Activated CD4-positive, CD25-positive, alpha-beta regulatory T cell (primary cell): ENCODE results near the gene ARHGEF7.

Experiments
- DNase-seq, 4 experiments: peaks; one replicate each; lab custom pipeline; 2025; lab: John Stamatoyannopoulos, UW

The ARHGEF7 gene

DNA sequence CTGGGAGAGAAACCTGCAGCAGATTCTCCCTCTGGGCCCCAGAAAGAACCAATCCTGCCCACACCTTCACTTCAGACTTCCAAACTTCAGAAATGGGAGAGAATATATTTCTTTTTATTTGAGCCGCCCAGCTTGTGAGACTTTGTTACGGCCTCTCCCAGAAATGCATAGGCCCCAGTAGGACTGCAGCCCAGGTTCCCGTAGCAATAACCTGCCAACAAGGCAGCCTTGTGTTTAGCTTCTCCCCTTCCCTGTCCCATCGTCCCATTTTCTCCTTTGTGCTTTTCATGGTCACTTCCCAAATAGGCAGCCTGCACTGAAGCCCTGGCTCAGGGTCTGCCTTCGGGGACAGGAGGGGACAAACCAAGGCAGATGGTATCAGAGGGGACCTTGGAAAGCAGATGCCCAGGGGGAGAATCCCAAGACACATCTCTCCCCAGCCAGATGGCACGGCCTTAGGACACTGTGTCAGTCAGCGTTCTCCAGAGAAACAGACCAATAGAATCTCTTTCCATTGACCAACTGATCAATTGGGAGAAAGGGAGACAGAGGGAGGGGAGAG is 3.7 kb upstream of the ARHGEF7 start:
- no peak for DNase-seq

DNA sequence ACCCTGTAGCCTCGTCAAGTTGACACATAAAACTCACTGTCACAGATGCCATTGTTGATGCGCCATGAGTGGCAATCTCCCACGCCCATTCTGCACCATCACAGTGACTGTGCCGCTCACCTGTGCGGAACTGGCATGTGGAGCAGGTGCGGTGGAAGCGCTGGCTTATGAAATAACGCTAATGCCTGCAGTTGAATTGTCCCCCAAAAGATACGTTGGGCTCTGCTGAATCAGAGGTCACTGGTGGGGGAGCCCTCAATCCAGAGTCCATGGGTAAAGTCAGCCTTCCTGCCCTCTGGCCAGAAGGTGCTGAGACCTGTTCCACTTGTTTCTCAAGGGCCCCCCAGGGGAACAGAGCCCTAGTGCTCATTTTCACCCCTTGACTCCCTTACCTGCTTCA is 2.9 kb upstream of the ARHGEF7 start:
- DNase-seq: no peak

GRCh38 chr13:111114362-111115060 is 599 bp upstream of the ARHGEF7 start:
- no peak for DNase-seq

DNA sequence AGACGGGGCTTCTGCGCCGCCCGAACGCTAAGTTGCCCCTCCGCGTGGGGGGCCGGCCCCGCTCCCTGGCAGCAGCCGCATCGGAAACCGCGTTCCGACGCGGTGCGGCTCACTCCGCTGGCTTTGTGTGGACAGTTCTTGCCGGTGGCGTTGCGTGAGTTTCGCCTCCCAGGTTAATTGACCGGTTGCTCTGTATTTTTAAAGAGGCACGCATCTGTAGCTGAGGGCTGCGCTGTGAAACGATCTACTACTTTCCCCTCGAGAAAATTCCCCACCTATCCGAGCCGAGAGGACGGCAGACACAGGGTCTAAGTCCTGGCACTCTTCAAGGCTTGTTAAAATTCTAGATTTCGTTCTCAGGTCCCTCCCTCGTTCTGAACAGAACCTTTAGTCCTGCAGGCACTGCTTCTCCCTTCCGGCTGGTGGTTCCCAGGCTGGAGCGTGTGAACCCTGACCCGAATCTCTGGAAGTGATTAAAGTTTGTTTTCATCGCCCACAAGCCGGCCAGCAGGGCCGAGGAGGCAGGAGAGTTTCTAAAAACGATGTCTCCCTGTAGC is 933 bp downstream of the ARHGEF7 start:
- no peak for DNase-seq

- no peak for DNase-seq
Measured at GRCh38 chr13:111116856-111117255, 1.7 kb downstream of the ARHGEF7 start.

DNA sequence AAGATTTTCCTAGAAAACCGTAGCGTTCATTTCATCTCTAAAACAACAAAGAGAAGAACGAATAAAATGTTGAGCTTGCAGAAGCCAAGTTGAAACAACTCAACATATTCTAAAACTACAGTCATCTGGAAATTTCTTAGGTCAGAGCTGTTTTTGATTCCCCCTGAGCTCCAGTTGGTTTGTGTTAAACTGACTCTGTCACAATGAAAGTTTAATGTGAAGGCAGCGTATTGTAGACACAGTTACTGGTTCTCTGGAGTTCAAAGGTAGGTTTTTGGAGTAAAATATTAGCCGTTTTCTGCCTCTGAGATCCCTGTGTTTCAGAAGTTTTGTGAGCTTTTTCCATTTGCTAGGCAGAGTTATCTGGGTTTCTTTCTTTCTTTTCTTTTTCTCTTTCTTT is 2.2 kb downstream of the ARHGEF7 start:
- DNase-seq: no peak

DNA sequence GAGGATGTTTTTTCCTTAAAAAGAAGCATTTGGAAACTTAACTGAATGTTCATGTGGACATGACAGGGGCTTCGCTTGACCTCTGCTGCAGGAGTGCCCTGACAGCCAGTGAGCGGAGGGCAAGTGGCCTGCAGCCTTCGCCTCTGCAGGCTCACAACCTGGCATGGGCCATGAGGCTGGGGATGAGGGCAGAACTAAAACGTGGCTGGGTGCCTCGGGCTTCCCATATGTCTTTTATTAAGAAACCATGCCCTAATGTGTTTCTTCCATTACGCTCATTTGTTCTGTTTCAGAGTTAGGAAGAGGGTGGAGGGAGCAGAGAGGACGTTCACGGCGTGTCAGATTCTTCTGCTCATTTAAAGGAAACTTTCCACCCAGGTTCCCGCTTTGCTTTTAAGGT is 2.9 kb downstream of the ARHGEF7 start:
- no peak for DNase-seq

DNA sequence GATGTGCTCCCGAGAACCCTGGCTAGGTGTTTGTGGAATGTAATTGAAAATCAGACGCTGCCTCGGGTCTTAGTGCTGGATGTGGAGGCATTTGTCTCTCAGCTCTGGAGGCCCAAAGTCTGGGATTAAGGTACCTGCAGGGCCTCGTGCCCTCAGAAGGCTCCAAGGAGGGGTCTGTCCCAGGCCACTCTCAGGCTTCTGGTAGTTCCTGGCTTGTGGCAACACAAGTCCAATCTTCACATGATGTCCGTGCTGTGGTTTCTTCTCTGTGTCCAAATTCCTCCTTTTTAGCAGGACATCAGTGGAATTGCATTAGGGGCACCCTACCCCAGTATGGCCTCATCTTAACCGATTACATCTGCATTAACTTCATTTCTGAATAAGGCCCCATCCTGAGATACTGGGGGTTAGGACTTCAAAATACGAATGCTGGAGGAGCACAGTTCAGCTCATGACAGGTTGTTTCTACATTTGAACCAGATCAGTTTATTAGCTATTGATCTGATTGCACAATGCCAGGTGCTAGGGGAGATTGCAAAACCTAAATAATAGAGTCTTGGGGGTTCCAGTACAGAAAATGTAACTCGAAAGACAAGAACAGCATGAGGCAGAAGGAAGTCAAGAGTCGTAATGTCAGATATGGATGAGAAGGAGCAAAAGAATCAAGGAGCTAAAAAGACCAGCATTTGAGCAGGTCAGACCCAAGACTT is 3.9 kb downstream of the ARHGEF7 start:
- DNase-seq: no peak

DNA sequence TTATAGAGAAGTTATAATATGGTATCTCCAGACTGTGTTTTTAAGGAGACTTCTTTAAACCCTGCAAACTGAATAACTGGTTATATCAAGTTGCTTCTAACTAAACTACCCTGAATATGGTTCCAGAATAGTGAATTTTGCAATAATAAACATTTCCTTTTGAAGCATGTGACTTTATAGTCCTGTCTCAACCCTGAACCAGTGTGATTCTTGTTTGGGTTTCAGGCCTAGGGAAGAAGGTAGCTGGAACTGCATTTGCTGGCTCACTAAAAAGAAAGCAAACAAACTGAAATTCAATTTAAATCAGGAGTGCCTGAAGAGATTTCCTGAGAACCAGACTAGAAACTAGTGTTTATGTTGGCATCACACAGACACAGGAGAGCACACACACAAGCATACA is 4.9 kb downstream of the ARHGEF7 start:
- no peak for DNase-seq

- DNase-seq: no peak
Measured at GRCh38 chr13:111120422-111120821, 5.3 kb downstream of the ARHGEF7 start.

GRCh38 chr13:111120913-111121312 is 5.8 kb downstream of the ARHGEF7 start:
- DNase-seq: no peak

DNA sequence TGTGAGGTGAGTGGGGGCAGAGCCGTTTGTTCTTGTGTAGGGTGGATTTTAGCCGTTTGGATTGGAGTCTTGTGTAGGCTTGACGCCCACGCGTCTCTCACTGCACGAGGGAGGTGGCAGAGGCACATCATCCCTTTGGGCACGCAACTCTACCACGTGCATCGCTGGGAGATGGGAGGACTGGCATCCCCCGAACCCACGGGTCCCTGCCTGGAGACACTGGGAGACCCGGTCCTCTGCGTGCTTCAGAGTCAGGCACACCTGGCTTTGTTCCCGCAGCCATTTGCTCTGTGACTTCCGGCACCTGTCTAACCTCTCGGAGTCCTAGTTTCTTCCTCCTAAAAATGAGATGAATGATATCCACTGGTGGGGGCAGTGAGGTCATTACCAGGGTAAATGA is 6.4 kb downstream of the ARHGEF7 start:
- DNase-seq: no peak

DNA sequence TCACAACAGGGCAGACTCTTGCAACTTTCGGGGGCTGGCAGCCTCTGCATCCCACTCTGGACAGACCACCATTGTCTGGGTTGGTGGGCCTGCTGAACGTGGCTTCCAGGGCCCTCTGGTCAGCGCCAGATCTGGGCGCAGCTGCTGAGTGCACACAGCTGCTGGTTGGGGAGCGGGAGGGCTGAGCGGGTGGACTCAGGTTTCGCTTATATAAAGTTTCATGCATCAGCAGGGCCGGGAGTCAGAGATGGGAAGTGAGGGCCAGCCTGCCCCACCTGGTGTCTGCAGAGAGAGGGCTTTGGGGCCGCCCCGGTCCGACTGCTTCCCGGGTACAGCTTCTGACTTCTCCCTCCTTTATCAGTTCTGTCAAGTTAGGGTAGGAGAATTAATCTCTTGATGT is 6.9 kb downstream of the ARHGEF7 start:
- DNase-seq: no peak

DNA sequence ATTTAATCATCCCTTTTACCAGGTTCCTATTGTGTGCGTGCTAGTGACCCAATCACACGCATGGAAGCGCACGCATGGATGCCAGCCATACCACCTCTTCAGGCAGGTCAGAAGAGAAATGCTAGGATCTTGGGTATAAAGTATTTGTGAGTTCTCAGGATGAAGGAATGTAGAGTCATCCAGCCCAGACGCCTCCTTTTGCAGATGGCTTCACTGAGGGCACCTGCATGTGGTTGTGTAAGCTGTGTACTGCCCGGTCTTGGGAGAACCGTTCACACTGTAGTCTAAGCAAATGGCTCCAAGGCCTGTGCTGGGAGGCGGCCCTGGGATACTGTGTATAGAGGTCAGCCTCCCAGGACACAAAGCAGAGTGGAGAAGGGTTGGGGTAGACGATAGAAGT is 7.5 kb downstream of the ARHGEF7 start:
- no peak for DNase-seq

GRCh38 chr13:111123221-111123620 is 8.1 kb downstream of the ARHGEF7 start:
- no peak for DNase-seq

DNA sequence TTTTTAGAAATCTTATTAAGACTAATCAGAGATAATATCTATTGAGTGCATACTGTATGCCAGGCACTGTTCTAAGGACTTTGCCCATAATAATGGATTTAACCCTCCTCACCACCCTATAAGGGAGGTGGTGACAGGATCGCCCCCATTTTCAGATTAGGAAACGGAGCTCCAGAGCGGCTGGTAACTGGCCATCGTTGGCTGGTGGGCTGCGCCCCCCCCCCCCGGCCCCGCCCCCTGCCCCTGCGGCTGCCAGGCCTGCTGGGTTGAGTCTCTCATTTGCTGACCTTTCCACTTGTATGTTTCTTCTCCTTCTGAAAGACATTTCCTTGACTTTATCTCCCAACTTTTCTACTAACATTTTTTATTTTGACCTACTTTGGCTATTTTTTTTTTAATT is 8.5 kb downstream of the ARHGEF7 start:
- no peak for DNase-seq

GRCh38 chr13:111126509-111126908 is 11.4 kb downstream of the ARHGEF7 start:
- DNase-seq: no peak

GRCh38 chr13:111129465-111130115 is 14.5 kb downstream of the ARHGEF7 start:
- no peak for DNase-seq

- DNase-seq: no peak
Measured at GRCh38 chr13:111130116-111130508, 15.0 kb downstream of the ARHGEF7 start.

- no peak for DNase-seq
Measured at GRCh38 chr13:111131048-111131447, 15.9 kb downstream of the ARHGEF7 start.

DNA sequence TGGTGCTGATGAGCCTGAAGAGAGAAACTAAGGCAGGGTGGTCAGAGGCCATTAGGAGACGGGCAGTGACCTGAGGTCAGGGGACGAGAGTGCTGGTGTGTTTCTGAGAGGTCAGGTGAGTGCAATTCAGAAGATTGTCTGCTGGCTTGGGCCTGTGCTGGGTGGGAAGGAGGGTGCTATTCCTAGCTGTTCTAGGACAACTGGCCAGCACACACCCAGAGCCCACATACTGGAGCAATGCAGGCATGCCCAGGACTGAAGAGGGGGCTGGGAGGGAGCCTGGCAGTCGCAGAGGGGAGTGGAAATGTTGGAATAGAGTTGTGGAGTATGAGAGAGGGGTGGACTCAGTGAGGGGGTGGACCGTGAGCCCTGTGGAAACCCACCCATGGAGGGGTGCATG is 16.5 kb downstream of the ARHGEF7 start:
- no peak for DNase-seq

GRCh38 chr13:111132948-111133347 is 17.8 kb downstream of the ARHGEF7 start:
- no peak for DNase-seq

DNA sequence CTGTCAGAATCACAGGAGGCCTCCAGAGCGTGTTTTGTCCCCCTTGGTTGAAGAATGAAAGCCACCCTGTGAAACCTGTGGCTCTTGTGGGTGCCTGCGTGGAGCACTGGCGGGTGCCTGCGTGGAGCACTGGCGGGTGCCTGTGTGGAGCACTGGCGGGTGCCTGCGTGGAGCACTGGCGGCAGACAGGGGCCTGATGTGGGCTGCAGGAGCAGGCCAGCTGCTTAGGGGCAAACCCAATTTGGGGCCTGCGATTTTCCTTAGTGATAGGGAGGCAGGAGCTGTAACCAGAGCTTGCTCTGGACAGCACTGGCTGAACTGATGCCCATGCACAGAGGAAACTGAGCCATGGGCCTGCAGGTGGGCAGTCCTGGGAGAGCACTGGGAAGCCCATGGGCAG is 24.3 kb downstream of the ARHGEF7 start:
- no peak for DNase-seq
